ENCODE results near the gene TSPYL1.

TSPYL1 gene

GRCh38 chr6:116246089-116246488 lies 33.6 kb downstream of the TSPYL1 start:
- Histone ChIP-seq H3K36me3 (ENCODE audit: insufficient read depth, low read length) (0 out of 2 replicates have a peak, but pooled peaks cover 5% of the 10 kb centered on the region), H3K27me3 (ENCODE audit: insufficient read depth, low read length, poor library complexity, severe bottlenecking) (no peaks in the 10 kb centered on the region), H3K9me3 (ENCODE audit: insufficient read depth, low read depth, low read length) (no peaks in the 10 kb centered on the region), H3K4me2 (ENCODE audit: low read depth, low read length, poor library complexity, severe bottlenecking) (no peak overlapping the region), H2AFZ (ENCODE audit: low read length) (no peak overlapping the region), H3K79me2 (ENCODE audit: insufficient read depth, low read length) (peaks cover 8% of the 10 kb centered on the region; the same call in 1 of the 2 replicates), H3K4me3 (ENCODE audit: low read length, poor library complexity, severe bottlenecking) (no peak overlapping the region), H3K4me1 (ENCODE audit: insufficient read depth, low read length, poor library complexity, severe bottlenecking) (peaks cover 25% of the 10 kb centered on the region), H3F3A (ENCODE audit: low read depth) (no peaks in the 10 kb centered on the region), H3K9ac (ENCODE audit: low read depth, low read length, poor library complexity, severe bottlenecking) (no peak overlapping the region), H4K20me1 (ENCODE audit: insufficient read depth, low read length, poor library complexity, severe bottlenecking) (no peaks in the 10 kb centered on the region), H3K9me2 (replicated peaks; ENCODE audit: low read depth, low read length) (no peaks in the 10 kb centered on the region)
- no peak for TF ChIP-seq EZH2phosphoT487 (IDR thresholded peaks at IDR 0.05; ENCODE audit: borderline replicate concordance)
- TF ChIP-seq CTCF (conservative IDR thresholded peaks at IDR 0.05; ENCODE audit: low read length), result no peak

GRCh38 chr6:116244284-116244683 lies 35.4 kb downstream of the TSPYL1 start:
- H3K36me3 ChIP-seq (ENCODE audit: insufficient read depth, low read length), result 0 out of 2 replicates have a peak, but pooled peaks cover 5% of the 10 kb centered on the region
- TF ChIP-seq EZH2phosphoT487 (IDR thresholded peaks at IDR 0.05; ENCODE audit: borderline replicate concordance) (no peak), CTCF (conservative IDR thresholded peaks at IDR 0.05; ENCODE audit: low read length) (no peak)
- H3K4me1 ChIP-seq (ENCODE audit: insufficient read depth, low read length, poor library complexity, severe bottlenecking), result peaks cover 7% of the 10 kb centered on the region
- H3K79me2 ChIP-seq (ENCODE audit: insufficient read depth, low read length), result no peaks in the 10 kb centered on the region
- H3K4me3 ChIP-seq (ENCODE audit: low read length, poor library complexity, severe bottlenecking), result no peak overlapping the region
- no peak overlapping the region for H2AFZ ChIP-seq (ENCODE audit: low read length)
- H3K27me3 ChIP-seq (ENCODE audit: insufficient read depth, low read length, poor library complexity, severe bottlenecking), result no peaks in the 10 kb centered on the region
- no peaks in the 10 kb centered on the region for H4K20me1 ChIP-seq (ENCODE audit: insufficient read depth, low read length, poor library complexity, severe bottlenecking)
- no peak overlapping the region for H3K4me2 ChIP-seq (ENCODE audit: low read depth, low read length, poor library complexity, severe bottlenecking)
- no peaks in the 10 kb centered on the region for H3K9me2 ChIP-seq (replicated peaks; ENCODE audit: low read depth, low read length)
- H3K9ac ChIP-seq (ENCODE audit: low read depth, low read length, poor library complexity, severe bottlenecking), result no peak overlapping the region
- H3K9me3 ChIP-seq (ENCODE audit: insufficient read depth, low read depth, low read length), result no peaks in the 10 kb centered on the region
- H3F3A ChIP-seq (ENCODE audit: low read depth), result no peaks in the 10 kb centered on the region

DNA sequence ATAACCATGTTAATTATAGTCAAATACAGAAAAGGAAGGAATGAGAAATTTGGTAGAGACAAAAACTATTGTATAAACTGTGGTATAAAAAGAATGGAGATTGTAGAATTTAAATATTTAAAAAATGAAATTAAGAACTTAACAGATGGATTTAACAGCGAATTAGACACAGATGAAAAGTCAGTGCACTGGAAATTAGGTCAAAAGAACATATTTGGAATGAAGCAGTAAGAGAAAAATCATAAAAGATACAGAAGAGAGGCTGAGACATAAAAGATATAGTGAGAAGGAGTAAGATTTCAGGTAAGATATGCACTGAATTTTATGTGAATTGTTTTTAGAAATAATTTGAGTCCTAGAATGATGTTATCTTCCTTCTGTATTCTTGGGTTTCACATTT lies 39.9 kb downstream of the TSPYL1 start:
- H4K20me1 ChIP-seq (ENCODE audit: insufficient read depth, low read length, poor library complexity, severe bottlenecking), result no peaks in the 10 kb centered on the region
- H3K27me3 ChIP-seq (ENCODE audit: insufficient read depth, low read length, poor library complexity, severe bottlenecking), result no peaks in the 10 kb centered on the region
- H3K36me3 ChIP-seq (ENCODE audit: insufficient read depth, low read length), result peaks cover 7% of the 10 kb centered on the region; the same call in 1 of the 2 replicates
- no peak overlapping the region for H3K9ac ChIP-seq (ENCODE audit: low read depth, low read length, poor library complexity, severe bottlenecking)
- no peaks in the 10 kb centered on the region for H3F3A ChIP-seq (ENCODE audit: low read depth)
- H3K4me3 ChIP-seq (ENCODE audit: low read length, poor library complexity, severe bottlenecking), result no peak overlapping the region
- no peak overlapping the region for H3K4me2 ChIP-seq (ENCODE audit: low read depth, low read length, poor library complexity, severe bottlenecking)
- TF ChIP-seq EZH2phosphoT487 (IDR thresholded peaks at IDR 0.05; ENCODE audit: borderline replicate concordance), result no peak
- TF ChIP-seq CTCF (conservative IDR thresholded peaks at IDR 0.05; ENCODE audit: low read length), result no peak
- no peaks in the 10 kb centered on the region for H3K9me3 ChIP-seq (ENCODE audit: insufficient read depth, low read depth, low read length)
- no peaks in the 10 kb centered on the region for H3K4me1 ChIP-seq (ENCODE audit: insufficient read depth, low read length, poor library complexity, severe bottlenecking)
- no peak overlapping the region for H2AFZ ChIP-seq (ENCODE audit: low read length)
- no peaks in the 10 kb centered on the region for H3K9me2 ChIP-seq (replicated peaks; ENCODE audit: low read depth, low read length)
- H3K79me2 ChIP-seq (ENCODE audit: insufficient read depth, low read length), result no peaks in the 10 kb centered on the region

All from Loucy (cell line).